ENCODE data around the gene CLPTM1L.
"Not testable (repeated sequence)": the region's sequence is repeated elsewhere in the genome, so short reads cannot be mapped to it uniquely, and the experiment has no call there.

Gene CLPTM1L

GRCh38 chr5:1312993-1313833 is 31.7 kb downstream of the CLPTM1L start:
- DNase-seq (ENCODE audit: low read depth), result no peak

DNA sequence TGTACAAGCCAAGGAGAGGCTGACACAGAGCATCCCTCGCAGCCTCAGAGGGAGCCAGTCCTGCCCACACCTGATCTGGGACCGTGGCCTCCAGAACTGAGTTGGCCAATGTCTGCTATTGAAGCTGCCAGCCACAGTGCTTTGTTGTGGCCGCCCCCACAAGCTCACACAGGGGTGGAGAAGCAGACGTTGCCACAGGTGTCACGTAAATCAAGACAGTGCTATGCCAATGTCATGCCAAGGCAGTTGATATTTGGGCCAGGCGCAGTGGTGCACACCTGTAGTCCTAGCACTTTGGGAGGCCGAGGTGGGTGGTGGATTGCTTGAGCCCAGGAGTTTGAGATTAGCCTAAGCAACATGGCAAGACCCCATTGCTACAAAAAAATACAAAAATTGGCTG is 32.7 kb downstream of the CLPTM1L start:
- no peak for DNase-seq (ENCODE audit: low read depth)

- DNase-seq (ENCODE audit: low read depth), result no peak
Measured at GRCh38 chr5:1311439-1312055, 33.4 kb downstream of the CLPTM1L start.

DNA sequence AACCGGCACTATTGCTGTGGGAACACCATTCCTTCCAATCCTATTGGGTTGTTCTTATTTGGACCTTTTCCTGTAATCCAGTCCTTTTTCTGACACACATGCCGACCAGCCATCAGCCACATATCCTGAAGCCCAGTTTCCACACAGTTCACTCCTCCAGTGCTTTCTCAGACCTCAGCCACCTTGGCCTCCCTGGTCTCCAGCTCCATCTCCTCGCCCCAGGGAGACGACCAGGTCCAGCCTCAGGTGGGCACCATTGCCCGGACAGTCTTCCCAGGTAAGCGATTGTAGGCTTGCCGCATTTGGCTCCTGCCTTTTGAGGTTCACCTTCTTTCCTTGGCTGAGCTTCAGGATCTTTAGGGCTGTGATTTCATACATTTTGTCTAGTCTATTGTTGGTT is 34.8 kb downstream of the CLPTM1L start:
- DNase-seq (ENCODE audit: low read depth), result no peak

- no peak for DNase-seq (ENCODE audit: low read depth)
Measured at GRCh38 chr5:1304033-1304432, 40.9 kb downstream of the CLPTM1L start.

DNA sequence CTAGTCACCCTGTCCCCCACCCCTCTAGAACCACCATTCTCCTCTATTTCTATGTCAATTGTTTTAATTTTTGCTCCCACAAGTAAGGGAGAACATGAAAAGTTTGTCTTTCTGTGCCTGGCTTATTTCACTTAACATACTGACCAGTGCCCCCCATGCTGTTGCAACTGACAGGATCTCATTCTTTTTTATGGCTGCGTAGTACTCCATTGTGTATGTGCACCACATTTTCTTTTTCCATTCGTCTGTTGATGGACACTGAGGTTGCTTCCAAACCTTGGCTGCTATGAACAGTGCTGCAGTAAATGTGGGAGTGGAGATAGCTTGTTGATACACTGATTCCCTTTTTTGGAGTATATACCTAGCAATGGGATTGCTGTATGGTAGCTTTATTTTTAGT is 42.6 kb downstream of the CLPTM1L start:
- no peak for DNase-seq (ENCODE audit: low read depth)

DNA sequence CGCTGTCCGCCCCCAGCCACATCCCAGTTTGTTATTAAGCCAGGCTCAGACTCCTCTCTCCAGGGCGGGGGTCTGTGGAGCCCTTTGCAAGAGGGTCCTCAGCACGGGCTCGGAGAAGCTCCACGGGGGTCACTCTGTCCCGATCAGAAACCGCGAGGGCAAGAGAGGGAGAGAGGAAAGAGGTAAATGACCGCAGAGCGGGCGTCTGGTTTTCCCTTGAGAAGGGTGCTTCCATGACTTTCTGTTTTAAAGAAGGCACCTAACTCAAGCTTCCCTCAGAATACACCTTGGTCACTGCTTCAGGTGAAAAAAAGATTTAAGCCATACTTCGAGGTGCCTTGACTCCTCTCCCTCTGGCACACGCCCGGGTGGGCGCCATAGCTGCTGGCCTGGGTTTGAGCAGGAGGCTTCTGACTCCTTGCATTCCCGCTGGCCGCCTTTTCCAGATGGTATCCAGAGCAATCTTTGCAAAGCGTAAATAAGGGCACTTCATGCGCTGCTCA is 44.3 kb downstream of the CLPTM1L start:
- DNase-seq (ENCODE audit: low read depth), result no peak

DNA sequence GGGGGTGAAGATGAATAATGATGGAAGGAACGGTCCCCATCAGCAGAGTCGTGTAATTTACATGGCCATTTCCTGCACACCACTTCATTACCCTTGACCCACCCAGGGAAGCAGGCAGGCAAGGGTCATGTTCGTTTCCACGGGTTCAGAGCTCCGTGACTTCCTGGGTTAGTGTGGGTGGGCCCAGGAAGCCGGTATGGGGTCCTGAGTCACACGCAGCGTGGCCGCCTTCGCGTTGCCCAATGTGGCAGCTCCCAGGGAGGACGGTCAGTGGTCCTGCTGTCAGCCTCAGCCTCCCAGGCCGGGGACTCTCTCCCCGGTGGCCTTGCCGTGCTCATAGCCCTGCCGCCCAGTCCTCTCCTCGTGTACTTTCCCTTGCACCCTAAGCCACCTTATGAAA is 44.9 kb downstream of the CLPTM1L start:
- no peak for DNase-seq (ENCODE audit: low read depth)

GRCh38 chr5:1299511-1299850 is 45.4 kb downstream of the CLPTM1L start:
- DNase-seq (ENCODE audit: low read depth), result no peak

DNA sequence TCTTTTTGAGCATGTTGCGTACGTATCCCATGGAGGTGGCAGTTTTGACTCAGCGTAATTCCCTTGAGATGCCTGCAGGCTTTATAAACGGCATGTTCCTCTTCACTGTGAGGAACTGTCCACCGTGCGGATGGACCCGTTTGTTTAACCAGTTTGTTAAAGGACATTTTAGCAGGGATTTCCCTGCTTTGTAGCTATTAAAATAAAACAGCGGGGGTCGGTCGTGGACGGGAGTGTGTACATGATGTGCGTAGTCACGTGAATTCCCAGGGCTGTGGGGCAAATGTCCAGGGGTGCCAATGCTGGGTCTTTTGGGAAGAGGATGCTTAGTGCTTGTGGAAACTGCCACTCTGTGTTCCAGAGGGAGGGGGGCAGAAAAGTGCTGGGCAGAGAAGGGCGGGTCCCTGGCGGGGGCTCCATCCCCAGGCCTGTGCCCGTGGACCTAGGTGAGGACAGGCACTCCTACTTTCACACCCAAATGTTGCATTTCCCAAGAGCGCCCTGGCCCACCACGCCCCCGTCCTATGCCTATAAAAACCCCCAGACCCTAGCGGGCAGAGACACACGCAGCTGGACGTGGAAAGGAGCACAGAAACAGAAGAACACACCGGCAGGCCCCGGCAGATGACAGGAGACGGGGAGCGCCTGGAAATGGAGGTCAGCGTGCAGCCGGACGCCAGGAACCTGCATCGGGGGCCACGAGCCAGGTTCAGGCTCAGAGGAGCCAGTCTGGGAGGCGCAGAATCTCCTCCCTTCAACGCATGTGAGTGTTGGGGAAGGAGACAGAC is 46.0 kb downstream of the CLPTM1L start:
- no peak for DNase-seq (ENCODE audit: low read depth)

DNA sequence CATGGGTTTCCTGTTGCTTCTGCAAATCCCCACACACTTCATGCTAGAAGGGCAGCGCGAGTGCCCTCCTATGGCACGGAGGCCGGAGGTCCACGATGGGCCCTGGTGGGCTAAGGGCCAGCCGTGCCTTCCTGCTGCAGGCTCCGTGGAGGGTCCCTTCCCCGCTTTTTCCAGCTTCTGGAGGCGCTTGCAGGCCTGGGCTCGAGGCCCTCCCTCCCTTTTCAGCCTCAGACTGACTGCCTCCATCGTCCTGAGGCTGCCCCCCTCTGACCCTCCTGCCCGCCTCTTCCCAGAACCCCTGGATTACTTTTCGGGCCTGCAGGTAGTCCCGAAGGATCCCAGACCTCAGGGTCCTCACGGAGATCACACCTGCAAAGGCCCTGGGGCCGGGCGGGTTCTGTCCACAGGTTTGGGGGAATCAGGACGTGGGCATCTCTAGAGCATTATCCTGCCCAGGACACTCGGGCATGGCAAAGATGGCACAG is 46.8 kb downstream of the CLPTM1L start:
- DNase-seq (ENCODE audit: low read depth), result no peak

- no peak for DNase-seq (ENCODE audit: low read depth)
Measured at GRCh38 chr5:1297243-1297642, 47.7 kb downstream of the CLPTM1L start.

- DNase-seq (ENCODE audit: low read depth), result no peak
Measured at GRCh38 chr5:1295650-1296037, 49.3 kb downstream of the CLPTM1L start.

- no peak for DNase-seq (ENCODE audit: low read depth)
Measured at GRCh38 chr5:1294835-1295649, 49.9 kb downstream of the CLPTM1L start, which contains the start of gene TERT. Gene TERT, minus strand, starts transcription at chr5:1295068. Its CDS starts 79 bp downstream, at chr5:1294989.

- DNase-seq (ENCODE audit: low read depth), result no peak
Measured at GRCh38 chr5:1294206-1294834, 50.6 kb downstream of the CLPTM1L start.

DNA sequence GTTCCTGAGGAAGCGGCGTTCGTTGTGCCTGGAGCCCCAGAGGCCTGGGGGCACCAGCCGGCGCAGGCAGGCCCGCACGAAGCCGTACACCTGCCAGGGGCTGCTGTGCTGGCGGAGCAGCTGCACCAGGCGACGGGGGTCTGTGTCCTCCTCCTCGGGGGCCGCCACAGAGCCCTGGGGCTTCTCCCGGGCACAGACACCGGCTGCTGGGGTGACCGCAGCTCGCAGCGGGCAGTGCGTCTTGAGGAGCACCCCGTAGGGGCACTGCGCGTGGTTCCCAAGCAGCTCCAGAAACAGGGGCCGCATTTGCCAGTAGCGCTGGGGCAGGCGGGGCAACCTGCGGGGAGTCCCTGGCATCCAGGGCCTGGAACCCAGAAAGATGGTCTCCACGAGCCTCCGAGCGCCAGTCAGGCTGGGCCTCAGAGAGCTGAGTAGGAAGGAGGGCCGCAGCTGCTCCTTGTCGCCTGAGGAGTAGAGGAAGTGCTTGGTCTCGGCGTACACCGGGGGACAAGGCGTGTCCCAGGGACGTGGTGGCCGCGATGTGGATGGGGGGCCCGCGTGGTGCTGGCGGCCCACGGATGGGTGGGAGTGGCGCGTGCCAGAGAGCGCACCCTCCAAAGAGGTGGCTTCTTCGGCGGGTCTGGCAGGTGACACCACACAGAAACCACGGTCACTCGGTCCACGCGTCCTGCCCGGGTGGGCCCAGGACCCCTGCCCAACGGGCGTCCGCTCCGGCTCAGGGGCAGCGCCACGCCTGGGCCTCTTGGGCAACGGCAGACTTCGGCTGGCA is 51.3 kb downstream of the CLPTM1L start:
- no peak for DNase-seq (ENCODE audit: low read depth)

- DNase-seq (ENCODE audit: low read depth), result no peak
Measured at GRCh38 chr5:1292846-1293415, 52.0 kb downstream of the CLPTM1L start.

- DNase-seq (ENCODE audit: low read depth), result no peak
Measured at GRCh38 chr5:1292139-1292538, 52.8 kb downstream of the CLPTM1L start.

GRCh38 chr5:1291611-1292080 is 53.3 kb downstream of the CLPTM1L start:
- DNase-seq (ENCODE audit: low read depth), result no peak

DNA sequence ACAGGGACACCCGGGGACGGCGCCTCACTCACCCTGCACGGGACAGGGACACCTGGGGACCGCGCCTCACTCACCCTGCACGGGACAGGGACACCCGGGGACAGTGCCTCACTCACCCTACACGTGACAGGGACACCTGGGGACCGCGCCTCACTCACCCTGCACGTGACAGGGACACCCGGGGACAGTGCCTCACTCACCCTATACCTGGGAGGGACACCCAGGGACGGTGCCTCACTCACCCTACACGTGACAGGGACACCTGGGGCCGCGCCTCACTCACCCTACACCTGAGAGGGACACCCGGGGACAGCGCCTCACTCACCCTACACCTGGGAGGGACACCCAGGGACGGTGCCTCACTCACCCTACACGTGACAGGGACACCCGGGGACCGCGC is 53.9 kb downstream of the CLPTM1L start:
- DNase-seq (ENCODE audit: low read depth), result not testable (repeated sequence)
